Measurements from ENCODE around the gene ERGIC2. TPM values are rescaled to one million over a fixed set of nuclear protein-coding genes. Genes with fewer than 3 reads are reported as not detected.
"Not testable (repeated sequence)": the region's sequence is repeated elsewhere in the genome, so short reads cannot be mapped to it uniquely, and the experiment has no call there.

Gene ERGIC2
- total RNA-seq, 2 experiments from 2014 or later = 112 to 116 TPM

- H3K36me3 Mint-ChIP-seq (ENCODE audit: low read depth) = no peaks in the 10 kb centered on the region
- intact Hi-C loops (cut with micrococcal nuclease) = loop anchor here (1.0 to 5.0 kb wide), 3 partner anchors 169 to 243 kb away; partner anchors contain the start of gene FAR2
- CTCF ChIA-PET = interaction anchor here (0.6 to 4.8 kb wide), 11 partner anchors 10 to 537 kb away, joined by 3 to 86 read pairs (median 9); no protein-coding TSS in a partner anchor
Measured at GRCh38 chr12:29316752-29317151, 64.2 kb downstream of the ERGIC2 start.

GRCh38 chr12:29314416-29314815 is 66.6 kb downstream of the ERGIC2 start:
- intact Hi-C loops (cut with micrococcal nuclease) = no loop called here
- H3K4me3 Mint-ChIP-seq = no peak overlapping the region
- H3K9me3 Mint-ChIP-seq = no peaks in the 10 kb centered on the region
- CTCF ChIA-PET = interaction anchor here (0.9 to 4.8 kb wide), 3 partner anchors 203 to 241 kb away, joined by 3 to 86 read pairs (median 3); no protein-coding TSS in a partner anchor
- no peak for DNase-seq
- H3K27me3 Mint-ChIP-seq (ENCODE audit: low read depth) = no peaks in the 10 kb centered on the region
- no peaks in the 10 kb centered on the region for H3K36me3 Mint-ChIP-seq (ENCODE audit: low read depth)
- H3K27ac Mint-ChIP-seq = no peak overlapping the region
- H3K4me1 Mint-ChIP-seq (ENCODE audit: low read depth) = peaks cover 6% of the 10 kb centered on the region

More at GRCh38 chr12:29316752-29317151, 64.2 kb downstream of the ERGIC2 start:
- no peaks in the 10 kb centered on the region for H3K9me3 Mint-ChIP-seq
- no peak overlapping the region for H3K27ac Mint-ChIP-seq
- no peak for DNase-seq
- H3K27me3 Mint-ChIP-seq (ENCODE audit: low read depth) = no peaks in the 10 kb centered on the region
- H3K4me1 Mint-ChIP-seq (ENCODE audit: low read depth) = peaks cover 6% of the 10 kb centered on the region
- no peak overlapping the region for H3K4me3 Mint-ChIP-seq

- CTCF ChIA-PET = interaction anchor here (0.7 to 1.0 kb wide), 3 partner anchors 223 to 483 kb away, joined by 3 read pairs; no protein-coding TSS in a partner anchor
- DNase-seq = no peak
- H3K27ac Mint-ChIP-seq = no peak overlapping the region
- intact Hi-C loops (cut with micrococcal nuclease) = no loop called here
- no peak overlapping the region for H3K4me3 Mint-ChIP-seq
- no peaks in the 10 kb centered on the region for H3K4me1 Mint-ChIP-seq (ENCODE audit: low read depth)
- no peaks in the 10 kb centered on the region for H3K9me3 Mint-ChIP-seq
- no peaks in the 10 kb centered on the region for H3K36me3 Mint-ChIP-seq (ENCODE audit: low read depth)
- no peaks in the 10 kb centered on the region for H3K27me3 Mint-ChIP-seq (ENCODE audit: low read depth)
Measured at GRCh38 chr12:29310899-29311298, 70.1 kb downstream of the ERGIC2 start.

GRCh38 chr12:29309320-29309902 is 71.6 kb downstream of the ERGIC2 start:
- no peak for DNase-seq
- CTCF ChIA-PET = interaction anchor here (0.6 kb wide), 1 partner anchor 32 kb away, joined by 3 read pairs; no protein-coding TSS in a partner anchor
- intact Hi-C loops (cut with micrococcal nuclease) = loop anchor here (2.0 kb wide), 1 partner anchor 207 kb away; no protein-coding TSS in a partner anchor
- Mint-ChIP-seq H3K27ac (no peak overlapping the region), H3K27me3 (ENCODE audit: low read depth) (no peaks in the 10 kb centered on the region), H3K4me1 (ENCODE audit: low read depth) (no peaks in the 10 kb centered on the region), H3K9me3 (no peaks in the 10 kb centered on the region), H3K36me3 (ENCODE audit: low read depth) (no peaks in the 10 kb centered on the region), H3K4me3 (no peak overlapping the region)

GRCh38 chr12:29306682-29307081 is 74.3 kb downstream of the ERGIC2 start:
- Mint-ChIP-seq H3K27ac (no peak overlapping the region), H3K4me1 (ENCODE audit: low read depth) (no peaks in the 10 kb centered on the region), H3K9me3 (no peaks in the 10 kb centered on the region), H3K27me3 (ENCODE audit: low read depth) (no peaks in the 10 kb centered on the region), H3K4me3 (no peak overlapping the region), H3K36me3 (ENCODE audit: low read depth) (peaks cover 1% of the 10 kb centered on the region)
- DNase-seq = no peak
- CTCF ChIA-PET = interaction anchor here (1.0 to 4.1 kb wide), 3 partner anchors 11 to 218 kb away, joined by 3 to 25 read pairs (median 5); no protein-coding TSS in a partner anchor
- intact Hi-C loops (cut with micrococcal nuclease) = no loop called here

- no peaks in the 10 kb centered on the region for H3K27me3 Mint-ChIP-seq (ENCODE audit: low read depth)
- no peaks in the 10 kb centered on the region for H3K4me1 Mint-ChIP-seq (ENCODE audit: low read depth)
- H3K36me3 Mint-ChIP-seq (ENCODE audit: low read depth) = peaks cover 1% of the 10 kb centered on the region
- DNase-seq = no peak
- H3K9me3 Mint-ChIP-seq = no peaks in the 10 kb centered on the region
- H3K4me3 Mint-ChIP-seq = no peak overlapping the region
- intact Hi-C loops (cut with micrococcal nuclease) = no loop called here
- no peak overlapping the region for H3K27ac Mint-ChIP-seq
- CTCF ChIA-PET = interaction anchor here (1.0 to 4.1 kb wide), 3 partner anchors 11 to 217 kb away, joined by 3 to 25 read pairs (median 5); no protein-coding TSS in a partner anchor
Measured at GRCh38 chr12:29306266-29306665, 74.7 kb downstream of the ERGIC2 start.

GRCh38 chr12:29304388-29304787 is 76.6 kb downstream of the ERGIC2 start:
- no peak overlapping the region for H3K4me3 Mint-ChIP-seq
- H3K27ac Mint-ChIP-seq = no peak overlapping the region
- DNase-seq = no peak
- no peaks in the 10 kb centered on the region for H3K4me1 Mint-ChIP-seq (ENCODE audit: low read depth)
- no peaks in the 10 kb centered on the region for H3K9me3 Mint-ChIP-seq
- peaks cover 1% of the 10 kb centered on the region for H3K36me3 Mint-ChIP-seq (ENCODE audit: low read depth)
- intact Hi-C loops (cut with micrococcal nuclease) = no loop called here
- H3K27me3 Mint-ChIP-seq (ENCODE audit: low read depth) = no peaks in the 10 kb centered on the region
- CTCF ChIA-PET = interaction anchor here (1.1 kb wide), 1 partner anchor 13 kb away, joined by 4 read pairs; no protein-coding TSS in a partner anchor

GRCh38 chr12:29301114-29301513 is 79.9 kb downstream of the ERGIC2 start:
- H3K9me3 Mint-ChIP-seq = no peaks in the 10 kb centered on the region
- CTCF ChIA-PET = interaction anchor here (1.8 kb wide), 1 partner anchor 17 kb away, joined by 7 read pairs; no protein-coding TSS in a partner anchor
- DNase-seq = no peak
- no peak overlapping the region for H3K4me3 Mint-ChIP-seq
- intact Hi-C loops (cut with micrococcal nuclease) = no loop called here
- no peaks in the 10 kb centered on the region for H3K4me1 Mint-ChIP-seq (ENCODE audit: low read depth)
- peaks cover 1% of the 10 kb centered on the region for H3K36me3 Mint-ChIP-seq (ENCODE audit: low read depth)
- H3K27ac Mint-ChIP-seq = no peak overlapping the region
- H3K27me3 Mint-ChIP-seq (ENCODE audit: low read depth) = no peaks in the 10 kb centered on the region

GRCh38 chr12:29299633-29300032 is 81.3 kb downstream of the ERGIC2 start:
- no peak for DNase-seq
- H3K4me3 Mint-ChIP-seq = no peak overlapping the region
- peaks cover 1% of the 10 kb centered on the region for H3K36me3 Mint-ChIP-seq (ENCODE audit: low read depth)
- no peaks in the 10 kb centered on the region for H3K4me1 Mint-ChIP-seq (ENCODE audit: low read depth)
- CTCF ChIA-PET = interaction anchor here (0.7 to 1.4 kb wide), 2 partner anchors 18 to 212 kb away, joined by 3 read pairs; no protein-coding TSS in a partner anchor
- no peak overlapping the region for H3K27ac Mint-ChIP-seq
- H3K9me3 Mint-ChIP-seq = no peaks in the 10 kb centered on the region
- no peaks in the 10 kb centered on the region for H3K27me3 Mint-ChIP-seq (ENCODE audit: low read depth)
- intact Hi-C loops (cut with micrococcal nuclease) = no loop called here

- H3K27me3 Mint-ChIP-seq (ENCODE audit: low read depth) = no peaks in the 10 kb centered on the region
- no peak overlapping the region for H3K4me3 Mint-ChIP-seq
- CTCF ChIA-PET = no interaction called here
- intact Hi-C loops (cut with micrococcal nuclease) = no loop called here
- DNase-seq = no peak
- no peaks in the 10 kb centered on the region for H3K36me3 Mint-ChIP-seq (ENCODE audit: low read depth)
- H3K4me1 Mint-ChIP-seq (ENCODE audit: low read depth) = no peaks in the 10 kb centered on the region
- H3K9me3 Mint-ChIP-seq = no peaks in the 10 kb centered on the region
- H3K27ac Mint-ChIP-seq = no peak overlapping the region
Measured at GRCh38 chr12:29291226-29291625, 89.7 kb downstream of the ERGIC2 start.

GRCh38 chr12:29290475-29290874 is 90.5 kb downstream of the ERGIC2 start:
- H3K27ac Mint-ChIP-seq; DNase-seq; H3K36me3 Mint-ChIP-seq (ENCODE audit: low read depth); H3K4me3 Mint-ChIP-seq; H3K4me1 Mint-ChIP-seq (ENCODE audit: low read depth); CTCF ChIA-PET; H3K9me3 Mint-ChIP-seq; H3K27me3 Mint-ChIP-seq (ENCODE audit: low read depth); intact Hi-C loops (cut with micrococcal nuclease): not testable (repeated sequence)

- Mint-ChIP-seq H3K27ac (no peak overlapping the region), H3K9me3 (no peaks in the 10 kb centered on the region), H3K36me3 (ENCODE audit: low read depth) (no peaks in the 10 kb centered on the region), H3K4me3 (no peak overlapping the region), H3K27me3 (ENCODE audit: low read depth) (no peaks in the 10 kb centered on the region), H3K4me1 (ENCODE audit: low read depth) (no peaks in the 10 kb centered on the region)
- intact Hi-C loops (cut with micrococcal nuclease) = no loop called here
- CTCF ChIA-PET = no interaction called here
- no peak for DNase-seq
Measured at GRCh38 chr12:29288031-29288430, 92.9 kb downstream of the ERGIC2 start.

GRCh38 chr12:29287622-29288021 is 93.3 kb downstream of the ERGIC2 start:
- H3K27me3 Mint-ChIP-seq (ENCODE audit: low read depth) = no peaks in the 10 kb centered on the region
- H3K4me1 Mint-ChIP-seq (ENCODE audit: low read depth) = peaks cover under 1% of the 10 kb centered on the region
- intact Hi-C loops (cut with micrococcal nuclease) = no loop called here
- CTCF ChIA-PET = no interaction called here
- H3K9me3 Mint-ChIP-seq = no peaks in the 10 kb centered on the region
- no peaks in the 10 kb centered on the region for H3K36me3 Mint-ChIP-seq (ENCODE audit: low read depth)
- no peak overlapping the region for H3K4me3 Mint-ChIP-seq
- no peak for DNase-seq
- H3K27ac Mint-ChIP-seq = no peak overlapping the region
